PC-9 (cell line): ENCODE results near the gene AQP4. TPM values are rescaled to one million over a fixed set of nuclear protein-coding genes. Genes with fewer than 3 reads are reported as not detected.

Experiments used
- BruUV-seq: library from RNA; stranded (reverse); fragments of 400-500 nt; replicated peaks from 2 replicates; lab custom pipeline; 2021; lab: Mats Ljungman, UMichigan
- CTCF ChIA-PET: fragments of 300-600 bp; sonication (Branson Sonifier 250); formaldehyde crosslinking; loops from one replicate; lab custom pipeline; 2022; ENCODE audit warnings: antibody characterized with exemption; lab: Charles Lee
- POLR2A ChIA-PET: fragments of 300-600 bp; sonication (Branson Sonifier 250); formaldehyde crosslinking; loops from one replicate; lab custom pipeline; 2022; ENCODE audit warnings: antibody characterized with exemption; ENCODE audit not compliant: unreplicated experiment; lab: Charles Lee
- DNase-seq, 2 experiments: peaks; one replicate each; pipeline versions ENCODE4 v3.0.0 to v3.0.0-alpha.2; 2015 to 2022; ENCODE audit warnings: mixed read lengths in 1 of 2
- H2AFZ ChIP-seq: fragments of 200-600 bp; sonication (generic); 2 replicates; pipeline ENCODE4 v1.8.1; 2017; ENCODE audit warnings: antibody characterized with exemption
- H3F3A ChIP-seq: fragments of 200-600 bp; sonication (generic); 2 replicates; pipeline ENCODE4 v1.8.1; 2017; ENCODE audit warnings: antibody characterized with exemption, mild to moderate bottlenecking, low read depth; ENCODE audit not compliant: insufficient read depth
- H3K27ac ChIP-seq: fragments of 200-600 bp; sonication (generic); 2 replicates; pipeline ENCODE4 v1.6.1; 2016; ENCODE audit warnings: mixed run types
- H3K27me3 ChIP-seq: fragments of 200-600 bp; sonication (generic); 2 replicates; pipeline ENCODE4 v1.6.1; 2016; ENCODE audit warnings: low read depth, mixed run types; ENCODE audit not compliant: insufficient read depth
- H3K36me3 ChIP-seq: fragments of 200-600 bp; sonication (generic); 2 replicates; pipeline ENCODE4 v1.6.1; 2016; ENCODE audit warnings: low read depth, mixed run types
- H3K4me1 ChIP-seq: fragments of 200-600 bp; sonication (generic); replicated peaks from 2 replicates; pipeline ENCODE4 v1.6.1; 2016; ENCODE audit warnings: mixed run types; ENCODE audit not compliant: insufficient read depth
- H3K4me2 ChIP-seq: fragments of 200-600 bp; sonication (generic); 2 replicates; pipeline ENCODE4 v1.6.1; 2017; ENCODE audit warnings: mixed run types
- H3K4me3 ChIP-seq: fragments of 200-600 bp; sonication (generic); 2 replicates; pipeline ENCODE4 v1.6.1; 2016; ENCODE audit warnings: mixed run types
- H3K79me2 ChIP-seq: fragments of 200-600 bp; sonication (generic); 2 replicates; pipeline ENCODE4 v1.6.1; 2017; ENCODE audit warnings: low read depth, mixed run types
- H3K9me2 ChIP-seq: fragments of 200-600 bp; sonication (generic); 2 replicates; pipeline ENCODE4 v1.8.1; 2017; ENCODE audit warnings: mild to moderate bottlenecking; ENCODE audit not compliant: insufficient read depth
- H3K9me3 ChIP-seq: fragments of 200-600 bp; sonication (generic); 2 replicates; pipeline ENCODE4 v1.8.1; 2016; ENCODE audit warnings: low read depth; ENCODE audit not compliant: insufficient read depth
- H4K20me1 ChIP-seq: fragments of 200-600 bp; sonication (generic); 2 replicates; pipeline ENCODE4 v1.8.1; 2017; ENCODE audit not compliant: insufficient read depth
- EZH2 ChIP-seq: fragments of 200-600 bp; sonication (generic); IDR thresholded peaks from 2 replicates; pipeline ENCODE4 v1.8.0; 2017; ENCODE audit warnings: antibody characterized with exemption, low read depth
- intact Hi-C: fragments of 100-400 bp; cut with micrococcal nuclease; formaldehyde crosslinking; loops from one replicate; pipeline ENCODE4 v1.10.0; 2022; ENCODE audit not compliant: unreplicated experiment
- total RNA-seq: library from RNA; stranded (reverse); gene quantifications from 2 replicates; pipeline ENCODE4 v1.2.3, GENCODE V29; 2021
- TF ChIP-seq, protein P1 (sequence below): fragments of 200-600 bp; sonication (generic); conservative IDR thresholded peaks from 2 replicates; pipeline ENCODE4 v1.6.1; 2017; ENCODE audit warnings: mixed run types, antibody characterized with exemption, mild to moderate bottlenecking, moderate library complexity

Gene AQP4
- total RNA-seq, 1 experiment from 2014 or later = not detected

GRCh38 chr18:26894426-26894825 lies 28.9 kb upstream of the AQP4 start:
- POLR2A ChIA-PET = no interaction called here
- intact Hi-C loops = no loop called here

GRCh38 chr18:26893996-26894395 lies 28.5 kb upstream of the AQP4 start:
- no TSS peak for BruUV-seq

More at GRCh38 chr18:26894426-26894825, 28.9 kb upstream of the AQP4 start:
- H3K4me1 ChIP-seq = no peaks in the 10 kb centered on the region
- no peak overlapping the region for H3K4me3 ChIP-seq
- no peak overlapping the region for H2AFZ ChIP-seq
- H4K20me1 ChIP-seq = no peaks in the 10 kb centered on the region
- no TSS peak for BruUV-seq
- no peaks in the 10 kb centered on the region for H3K9me3 ChIP-seq
- no peak overlapping the region for H3K4me2 ChIP-seq
- H3K9me2 ChIP-seq = no peaks in the 10 kb centered on the region
- H3F3A ChIP-seq = no peaks in the 10 kb centered on the region
- no peaks in the 10 kb centered on the region for H3K79me2 ChIP-seq
- H3K27me3 ChIP-seq = no peaks in the 10 kb centered on the region
- DNase-seq = no peak
- H3K36me3 ChIP-seq = no peaks in the 10 kb centered on the region
- H3K27ac ChIP-seq = no peak overlapping the region
- CTCF ChIA-PET = no interaction called here
- TF ChIP-seq, protein P1, sequence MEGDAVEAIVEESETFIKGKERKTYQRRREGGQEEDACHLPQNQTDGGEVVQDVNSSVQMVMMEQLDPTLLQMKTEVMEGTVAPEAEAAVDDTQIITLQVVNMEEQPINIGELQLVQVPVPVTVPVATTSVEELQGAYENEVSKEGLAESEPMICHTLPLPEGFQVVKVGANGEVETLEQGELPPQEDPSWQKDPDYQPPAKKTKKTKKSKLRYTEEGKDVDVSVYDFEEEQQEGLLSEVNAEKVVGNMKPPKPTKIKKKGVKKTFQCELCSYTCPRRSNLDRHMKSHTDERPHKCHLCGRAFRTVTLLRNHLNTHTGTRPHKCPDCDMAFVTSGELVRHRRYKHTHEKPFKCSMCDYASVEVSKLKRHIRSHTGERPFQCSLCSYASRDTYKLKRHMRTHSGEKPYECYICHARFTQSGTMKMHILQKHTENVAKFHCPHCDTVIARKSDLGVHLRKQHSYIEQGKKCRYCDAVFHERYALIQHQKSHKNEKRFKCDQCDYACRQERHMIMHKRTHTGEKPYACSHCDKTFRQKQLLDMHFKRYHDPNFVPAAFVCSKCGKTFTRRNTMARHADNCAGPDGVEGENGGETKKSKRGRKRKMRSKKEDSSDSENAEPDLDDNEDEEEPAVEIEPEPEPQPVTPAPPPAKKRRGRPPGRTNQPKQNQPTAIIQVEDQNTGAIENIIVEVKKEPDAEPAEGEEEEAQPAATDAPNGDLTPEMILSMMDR = no peak

DNA sequence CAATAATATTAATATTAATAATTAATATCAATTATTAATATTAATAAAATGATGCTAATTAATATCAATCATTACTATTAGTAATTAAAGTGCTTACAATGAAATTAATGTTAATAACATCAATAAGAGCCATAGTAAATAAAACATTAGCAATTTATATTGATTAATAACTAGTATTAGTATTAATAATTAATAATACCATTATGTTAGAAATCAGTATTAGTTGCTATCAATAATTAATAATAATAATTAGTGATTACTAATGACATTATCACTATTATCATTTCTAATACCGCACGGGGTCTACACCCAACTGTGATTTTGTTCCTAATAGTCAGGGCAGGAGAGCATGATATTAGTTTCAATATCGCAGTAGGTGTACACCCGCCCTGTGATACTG lies 22.8 kb upstream of the AQP4 start:
- ChIA-PET POLR2A (no interaction called here), CTCF (no interaction called here)
- Histone ChIP-seq H3K79me2 (no peaks in the 10 kb centered on the region), H3K4me3 (no peak overlapping the region), H3K4me2 (no peak overlapping the region), H3K4me1 (no peaks in the 10 kb centered on the region), H3F3A (no peaks in the 10 kb centered on the region), H4K20me1 (no peaks in the 10 kb centered on the region), H2AFZ (no peak overlapping the region), H3K27me3 (no peaks in the 10 kb centered on the region), H3K9me3 (no peaks in the 10 kb centered on the region), H3K36me3 (no peaks in the 10 kb centered on the region), H3K9me2 (no peaks in the 10 kb centered on the region), H3K27ac (no peak overlapping the region)
- no TSS peak for BruUV-seq
- intact Hi-C loops = no loop called here
- DNase-seq = no peak
- TF ChIP-seq, protein P1 = no peak
- no peak for TF ChIP-seq EZH2

More at GRCh38 chr18:26893996-26894395, 28.5 kb upstream of the AQP4 start:
- H3K9me3 ChIP-seq = no peaks in the 10 kb centered on the region
- H3K9me2 ChIP-seq = no peaks in the 10 kb centered on the region
- no peaks in the 10 kb centered on the region for H4K20me1 ChIP-seq
- ChIA-PET CTCF (no interaction called here), POLR2A (no interaction called here)
- no peak overlapping the region for H3K4me2 ChIP-seq
- intact Hi-C loops = no loop called here
- no peaks in the 10 kb centered on the region for H3K79me2 ChIP-seq
- H3K36me3 ChIP-seq = no peaks in the 10 kb centered on the region
- H3K27ac ChIP-seq = no peak overlapping the region
- no peak overlapping the region for H2AFZ ChIP-seq
- no peak for DNase-seq
- H3K27me3 ChIP-seq = no peaks in the 10 kb centered on the region
- no peaks in the 10 kb centered on the region for H3F3A ChIP-seq
- no peaks in the 10 kb centered on the region for H3K4me1 ChIP-seq
- TF ChIP-seq, protein P1 = no peak
- no peak for TF ChIP-seq EZH2
- H3K4me3 ChIP-seq = no peak overlapping the region
